GM12875 (cell line): Measurements from ENCODE around the gene NR6A1.

ENCODE experiments used
- H3K4me3 ChIP-seq: one replicate; pipeline ENCODE4 v1.5.1; 2011; ENCODE audit warnings: low read depth, low read length, control low read depth
- CTCF ChIP-seq: IDR thresholded peaks from 2 replicates; pipeline ENCODE4 v1.5.1; 2011; ENCODE audit warnings: low read depth, mild to moderate bottlenecking, control low read depth, inconsistent platforms, low read length, moderate library complexity, borderline replicate concordance; ENCODE audit not compliant: insufficient read depth

NR6A1 gene

GRCh38 chr9:124721109-124721906 lies 49.8 kb downstream of the NR6A1 start:
- no peak overlapping the region for H3K4me3 ChIP-seq
- no peak for TF ChIP-seq CTCF

GRCh38 chr9:124720429-124721108 lies 50.5 kb downstream of the NR6A1 start:
- TF ChIP-seq CTCF = no peak

GRCh38 chr9:124718928-124719327 lies 52.2 kb downstream of the NR6A1 start:
- H3K4me3 ChIP-seq = no peak overlapping the region
- no peak for TF ChIP-seq CTCF

More at GRCh38 chr9:124720429-124721108, 50.5 kb downstream of the NR6A1 start:
- no peak overlapping the region for H3K4me3 ChIP-seq

- H3K4me3 ChIP-seq = no peak overlapping the region
- no peak for TF ChIP-seq CTCF
These were observed 53.5 kb downstream of the NR6A1 start for GRCh38 chr9:124717597-124717996.

- no peak overlapping the region for H3K4me3 ChIP-seq
- no peak for TF ChIP-seq CTCF
These were observed 54.3 kb downstream of the NR6A1 start for GRCh38 chr9:124716808-124717207.

GRCh38 chr9:124710766-124711165 lies 60.3 kb downstream of the NR6A1 start:
- TF ChIP-seq CTCF = no peak

GRCh38 chr9:124709292-124709690 lies 61.8 kb downstream of the NR6A1 start:
- no peak for TF ChIP-seq CTCF

More at GRCh38 chr9:124710766-124711165, 60.3 kb downstream of the NR6A1 start:
- no peak overlapping the region for H3K4me3 ChIP-seq

More at GRCh38 chr9:124709292-124709690, 61.8 kb downstream of the NR6A1 start:
- H3K4me3 ChIP-seq = no peak overlapping the region
